GM12872 (cell line): ENCODE measurements around the gene REM2.

ENCODE experiments used
- TF ChIP-seq, protein P1 (sequence below): IDR thresholded peaks from 3 replicates; pipeline ENCODE4 v1.5.1; 2011; ENCODE audit warnings: low read depth, mild to moderate bottlenecking, low read length, moderate library complexity; ENCODE audit not compliant: insufficient read depth

REM2 gene

GRCh38 chr14:22884076-22884737, 1.2 kb downstream of the REM2 start:
- TF ChIP-seq, protein P1, sequence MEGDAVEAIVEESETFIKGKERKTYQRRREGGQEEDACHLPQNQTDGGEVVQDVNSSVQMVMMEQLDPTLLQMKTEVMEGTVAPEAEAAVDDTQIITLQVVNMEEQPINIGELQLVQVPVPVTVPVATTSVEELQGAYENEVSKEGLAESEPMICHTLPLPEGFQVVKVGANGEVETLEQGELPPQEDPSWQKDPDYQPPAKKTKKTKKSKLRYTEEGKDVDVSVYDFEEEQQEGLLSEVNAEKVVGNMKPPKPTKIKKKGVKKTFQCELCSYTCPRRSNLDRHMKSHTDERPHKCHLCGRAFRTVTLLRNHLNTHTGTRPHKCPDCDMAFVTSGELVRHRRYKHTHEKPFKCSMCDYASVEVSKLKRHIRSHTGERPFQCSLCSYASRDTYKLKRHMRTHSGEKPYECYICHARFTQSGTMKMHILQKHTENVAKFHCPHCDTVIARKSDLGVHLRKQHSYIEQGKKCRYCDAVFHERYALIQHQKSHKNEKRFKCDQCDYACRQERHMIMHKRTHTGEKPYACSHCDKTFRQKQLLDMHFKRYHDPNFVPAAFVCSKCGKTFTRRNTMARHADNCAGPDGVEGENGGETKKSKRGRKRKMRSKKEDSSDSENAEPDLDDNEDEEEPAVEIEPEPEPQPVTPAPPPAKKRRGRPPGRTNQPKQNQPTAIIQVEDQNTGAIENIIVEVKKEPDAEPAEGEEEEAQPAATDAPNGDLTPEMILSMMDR = no peak

DNA sequence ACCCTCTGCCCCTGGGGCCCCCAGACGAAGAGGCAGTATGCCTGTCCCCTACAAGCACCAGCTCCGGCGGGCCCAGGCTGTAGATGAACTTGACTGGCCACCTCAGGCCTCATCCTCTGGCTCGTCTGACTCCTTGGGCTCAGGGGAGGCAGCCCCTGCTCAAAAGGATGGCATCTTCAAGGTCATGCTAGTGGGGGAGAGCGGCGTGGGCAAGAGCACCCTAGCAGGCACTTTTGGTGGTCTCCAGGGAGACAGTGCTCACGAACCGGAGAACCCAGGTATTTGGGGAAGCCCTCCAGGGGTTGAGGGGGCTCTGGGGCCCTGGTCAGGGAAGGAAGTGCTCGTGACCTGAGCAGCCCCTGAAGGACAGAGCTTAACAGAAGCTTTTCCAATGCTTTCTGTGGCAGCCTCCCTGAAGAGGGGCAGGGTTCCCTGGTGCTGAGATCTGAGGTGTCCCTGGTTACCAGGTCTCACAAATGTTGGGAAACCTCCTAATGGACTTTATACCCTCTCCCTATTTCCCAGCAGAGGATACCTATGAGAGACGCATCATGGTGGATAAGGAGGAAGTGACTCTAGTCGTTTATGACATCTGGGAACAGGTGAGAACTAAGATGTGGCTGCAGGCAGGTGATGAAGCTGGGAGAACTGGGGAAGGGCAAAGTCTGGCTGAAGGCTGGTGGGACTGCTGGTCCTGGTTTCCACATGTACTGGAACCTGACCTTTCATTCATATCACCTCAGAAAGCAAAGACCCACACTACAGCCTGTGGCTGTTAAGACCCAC, 1.9 kb downstream of the REM2 start:
- TF ChIP-seq, protein P1 = no peak

- TF ChIP-seq, protein P1 = no peak
Observed at GRCh38 chr14:22885975-22886374, 3.0 kb downstream of the REM2 start.

DNA sequence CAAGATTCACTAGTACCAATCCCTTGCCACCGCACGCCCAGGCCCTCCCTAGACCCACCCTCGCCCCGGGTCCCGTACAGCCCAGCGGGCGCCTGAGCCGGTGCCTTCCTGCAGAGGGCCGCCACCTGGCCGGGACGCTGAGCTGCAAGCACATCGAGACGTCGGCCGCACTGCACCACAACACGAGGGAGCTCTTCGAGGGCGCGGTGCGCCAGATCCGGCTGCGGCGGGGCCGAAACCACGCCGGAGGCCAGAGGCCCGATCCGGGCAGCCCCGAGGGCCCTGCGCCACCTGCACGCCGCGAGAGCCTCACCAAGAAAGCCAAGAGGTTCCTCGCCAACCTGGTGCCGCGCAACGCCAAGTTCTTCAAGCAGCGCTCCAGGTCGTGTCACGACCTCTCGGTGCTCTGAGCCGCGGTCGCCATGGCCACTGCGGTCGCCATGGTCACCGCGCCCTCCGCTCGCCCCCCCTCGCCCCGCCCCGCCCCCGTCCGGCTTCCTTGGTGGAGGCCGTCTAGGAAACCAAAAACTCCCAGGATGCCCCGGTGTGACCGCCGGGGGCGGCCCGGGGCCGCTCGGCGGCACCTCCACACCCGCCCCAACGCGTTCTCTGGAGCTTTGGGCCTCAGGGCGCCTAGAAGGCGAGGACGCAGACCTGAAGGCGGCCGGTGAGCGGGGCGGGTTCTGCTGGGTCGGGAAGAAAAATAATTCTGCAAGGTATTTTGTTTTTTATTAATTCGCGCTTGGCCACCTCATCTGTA, 3.7 kb downstream of the REM2 start:
- TF ChIP-seq, protein P1 = peak; percentile 42; the same call in 2 of the 3 replicates

DNA sequence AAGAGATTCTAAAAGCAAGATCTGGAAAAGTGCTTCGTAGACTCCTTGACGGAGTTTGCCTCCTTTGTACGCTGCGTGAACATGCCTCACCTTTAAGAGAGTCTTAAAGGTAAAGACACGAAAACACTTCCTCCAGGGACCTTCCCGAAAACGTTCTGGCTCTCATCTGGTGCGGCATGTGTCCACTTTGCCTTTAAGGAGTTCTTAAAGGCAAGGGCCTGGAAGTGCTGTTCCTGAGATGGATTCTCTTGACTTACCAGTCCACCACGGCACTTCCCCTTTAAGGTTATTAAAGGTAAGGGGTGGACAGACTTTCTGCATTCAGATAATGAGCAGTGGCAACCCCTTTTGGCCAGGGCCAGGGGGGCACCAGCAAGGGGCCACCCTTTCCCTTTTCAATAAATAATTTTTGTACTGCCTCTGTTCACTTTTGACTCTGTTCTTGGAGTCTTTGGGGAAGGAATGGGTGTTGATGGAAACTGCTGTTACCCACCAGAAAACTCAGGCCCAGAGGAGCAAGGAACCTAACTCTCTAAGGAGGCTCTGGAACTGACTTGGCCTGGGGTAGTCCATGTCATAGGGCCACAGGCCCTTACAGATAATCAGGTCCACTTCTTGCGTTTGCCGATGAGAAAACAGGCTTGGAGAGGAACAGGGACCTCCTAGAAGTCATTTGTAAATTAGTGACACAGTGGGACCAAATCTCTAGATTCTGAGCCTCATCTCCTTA, 4.4 kb downstream of the REM2 start:
- TF ChIP-seq, protein P1 = no peak

- TF ChIP-seq, protein P1 = no peak
Observed at GRCh38 chr14:22887990-22888378, 5.0 kb downstream of the REM2 start.
